ENCODE measurements around the gene NCK2.

The NCK2 gene

GRCh38 chr2:105786231-105787230 lies 41.8 kb downstream of the NCK2 start:
- intact Hi-C loops (cut with DNase I; ENCODE audit: low total_unique reads) = loop anchor here (5.0 kb wide), 1 partner anchor 39 kb away; no protein-coding TSS in a partner anchor
- Histone ChIP-seq H3K4me3 (no peak overlapping the region), H3K27ac (no peak overlapping the region), H3K27me3 (no peaks in the 10 kb centered on the region), H3K4me1 (peaks cover 0 to 61% (median 35%) of the 10 kb centered on the region in 4 donors), H3K9me3 (no peaks in the 10 kb centered on the region), H3K36me3 (no peaks in the 10 kb centered on the region)
- no peak for DNase-seq
- no peak for TF ChIP-seq CTCF (IDR thresholded peaks at IDR 0.05)

GRCh38 chr2:105787376-105788318 lies 42.9 kb downstream of the NCK2 start:
- no peak for DNase-seq
- Histone ChIP-seq H3K4me3 (no peak overlapping the region), H3K36me3 (no peaks in the 10 kb centered on the region), H3K27ac (peak overlapping the region in 1 of 2 donors; percentile 0), H3K9me3 (no peaks in the 10 kb centered on the region), H3K27me3 (no peaks in the 10 kb centered on the region), H3K4me1 (peaks cover 0 to 64% (median 34%) of the 10 kb centered on the region in 4 donors)
- TF ChIP-seq CTCF (IDR thresholded peaks at IDR 0.05) = no peak
- intact Hi-C loops (cut with DNase I; ENCODE audit: low total_unique reads) = loop anchor here (5.0 kb wide), 1 partner anchor 40 kb away; no protein-coding TSS in a partner anchor

GRCh38 chr2:105788670-105789290 lies 44.1 kb downstream of the NCK2 start:
- intact Hi-C loops (cut with DNase I; ENCODE audit: low total_unique reads) = loop anchor here (5.0 kb wide), 1 partner anchor 41 kb away; no protein-coding TSS in a partner anchor

GRCh38 chr2:105789745-105790460 lies 45.2 kb downstream of the NCK2 start:
- no peak for TF ChIP-seq CTCF (IDR thresholded peaks at IDR 0.05)
- H3K4me1 ChIP-seq = peaks cover 0 to 72% (median 36%) of the 10 kb centered on the region in 4 donors
- peak overlapping the region; percentile 73 to 74 for H3K27ac ChIP-seq
- DNase-seq = peak; percentile 61 to 82
- no peaks in the 10 kb centered on the region for H3K36me3 ChIP-seq
- H3K9me3 ChIP-seq = no peaks in the 10 kb centered on the region
- H3K4me3 ChIP-seq = peak overlapping the region; percentile 5 to 37
- H3K27me3 ChIP-seq = no peaks in the 10 kb centered on the region
- intact Hi-C loops (cut with DNase I; ENCODE audit: low total_unique reads) = loop anchor here (5.0 kb wide), 1 partner anchor 43 kb away; no protein-coding TSS in a partner anchor

More at GRCh38 chr2:105788670-105789290, 44.1 kb downstream of the NCK2 start:
- Histone ChIP-seq H3K27ac (peak overlapping the region; percentile 73 to 74), H3K9me3 (no peaks in the 10 kb centered on the region), H3K27me3 (no peaks in the 10 kb centered on the region), H3K36me3 (no peaks in the 10 kb centered on the region), H3K4me3 (no peak overlapping the region), H3K4me1 (peaks cover 0 to 69% (median 35%) of the 10 kb centered on the region in 4 donors)
- no peak for DNase-seq
- TF ChIP-seq CTCF (IDR thresholded peaks at IDR 0.05) = no peak

All from tibial artery (tissue), 4 donors.